IMR-90 (cell line): ENCODE data around the gene C19orf47. TPM values are rescaled to one million over a fixed set of nuclear protein-coding genes. Genes with fewer than 3 reads are reported as not detected.

Source experiments
- ATAC-seq: fragments of 200-7000 bp; cut with Tn5 transposase; 2 replicates; pipeline ENCODE4 v1.9.1; 2020; ENCODE audit warnings: low read depth, mild to moderate bottlenecking, moderate library complexity
- BruUV-seq: library from RNA; stranded (reverse); fragments of 400-500 nt; replicated peaks from 2 replicates; lab custom pipeline; 2021; lab: Mats Ljungman, UMichigan
- CTCF ChIA-PET: fragments of 300-600 bp; formaldehyde crosslinking; extraction: SDS; loops from one replicate; lab custom pipeline; 2021; ENCODE audit warnings: antibody characterized with exemption; lab: Yijun Ruan, JAX
- POLR2A ChIA-PET: fragments of 300-600 bp; sonication (Branson Sonifier 250); formaldehyde crosslinking; loops from one replicate; lab custom pipeline; 2022; ENCODE audit warnings: antibody characterized with exemption; ENCODE audit not compliant: unreplicated experiment; lab: Charles Lee
- DNase-seq: peaks from one replicate; pipeline ENCODE4 v3.0.0; 2013
- H2AFZ ChIP-seq: replicated peaks from 2 replicates; pipeline ENCODE3; 2013; ENCODE audit warnings: low read length, mild to moderate bottlenecking; ENCODE audit not compliant: poor library complexity
- H2AK5ac ChIP-seq: 2 replicates; pipeline ENCODE4 v1.6.1; 2013; ENCODE audit warnings: low read depth, low read length, inconsistent platforms
- H2AK9ac ChIP-seq: replicated peaks from 2 replicates; pipeline ENCODE3; 2013; ENCODE audit warnings: mild to moderate bottlenecking, low read depth, low read length, moderate library complexity; ENCODE audit not compliant: poor library complexity
- H2BK120ac ChIP-seq: 2 replicates; pipeline ENCODE4 v1.6.1; 2013; ENCODE audit warnings: low read depth, low read length, inconsistent platforms
- H2BK15ac ChIP-seq: 3 replicates; pipeline ENCODE4 v1.6.1; 2013; ENCODE audit warnings: low read depth, low read length, inconsistent platforms
- H2BK20ac ChIP-seq: 2 replicates; pipeline ENCODE4 v1.6.1; 2013; ENCODE audit warnings: low read depth, mild to moderate bottlenecking, inconsistent platforms, low read length, moderate library complexity
- H2BK5ac ChIP-seq: 2 replicates; pipeline ENCODE4 v1.6.1; 2013; ENCODE audit warnings: mild to moderate bottlenecking, low read depth, low read length, inconsistent platforms; ENCODE audit not compliant: poor library complexity, severe bottlenecking
- H3K14ac ChIP-seq: replicated peaks from 2 replicates; pipeline ENCODE4 v1.6.1; 2013; ENCODE audit warnings: low read depth, low read length, inconsistent platforms
- H3K18ac ChIP-seq: 2 replicates; pipeline ENCODE4 v1.6.1; 2013; ENCODE audit warnings: low read depth, low read length, control low read depth
- H3K23ac ChIP-seq: 2 replicates; pipeline ENCODE4 v1.6.1; 2013; ENCODE audit warnings: low read depth, low read length, inconsistent platforms
- H3K27ac ChIP-seq: 2 replicates; pipeline ENCODE4 v1.5.1; 2013; ENCODE audit warnings: mild to moderate bottlenecking, control low read depth, low read length; ENCODE audit not compliant: insufficient read depth
- H3K27me3 ChIP-seq: 2 replicates; pipeline ENCODE4 v1.6.1; 2013; ENCODE audit warnings: low read length; ENCODE audit not compliant: control insufficient read depth, insufficient read depth
- H3K36me3 ChIP-seq: 2 replicates; pipeline ENCODE4 v1.6.1; 2013; ENCODE audit warnings: low read length, mixed read lengths; ENCODE audit not compliant: control insufficient read depth, insufficient read depth
- H3K4ac ChIP-seq: 2 replicates; pipeline ENCODE4 v1.6.1; 2013; ENCODE audit warnings: low read depth, low read length, inconsistent platforms
- H3K4me1 ChIP-seq: 2 replicates; pipeline ENCODE4 v1.6.1; 2013; ENCODE audit warnings: low read length, mixed read lengths; ENCODE audit not compliant: control insufficient read depth, insufficient read depth
- H3K4me2 ChIP-seq: 2 replicates; pipeline ENCODE4 v1.6.1; 2013; ENCODE audit warnings: low read depth, mild to moderate bottlenecking, control low read depth, low read length, moderate library complexity
- H3K4me3 ChIP-seq: 2 replicates; pipeline ENCODE4 v1.5.1; 2013; ENCODE audit warnings: low read depth, mild to moderate bottlenecking, control low read depth, low read length, moderate library complexity; ENCODE audit not compliant: insufficient read depth
- H3K56ac ChIP-seq: 2 replicates; pipeline ENCODE4 v1.6.1; 2013; ENCODE audit warnings: low read length, inconsistent platforms; ENCODE audit not compliant: insufficient read depth; ENCODE audit errors: extremely low read depth
- H3K79me1 ChIP-seq, 2 experiments: 2 replicates each; pipeline ENCODE4 v1.6.1; 2013; ENCODE audit warnings: low read length in 2 of 2, inconsistent platforms in 1 of 2, low read depth in 1 of 2
- H3K9ac ChIP-seq: 2 replicates; pipeline ENCODE4 v1.6.1; 2013; ENCODE audit warnings: low read depth, low read length, control low read depth
- H3K9me1 ChIP-seq: 2 replicates; pipeline ENCODE4 v1.6.1; 2013; ENCODE audit warnings: low read length, inconsistent platforms; ENCODE audit not compliant: insufficient read depth
- H3K9me3 ChIP-seq: 2 replicates; pipeline ENCODE4 v1.6.1; 2013; ENCODE audit warnings: low read length; ENCODE audit not compliant: control insufficient read depth, insufficient read depth
- H4K20me1 ChIP-seq: 2 replicates; pipeline ENCODE4 v1.6.1; 2013; ENCODE audit warnings: low read length, inconsistent platforms; ENCODE audit not compliant: insufficient read depth
- H4K5ac ChIP-seq: 2 replicates; pipeline ENCODE4 v1.6.1; 2013; ENCODE audit warnings: mild to moderate bottlenecking, low read depth, low read length, control low read depth
- H4K8ac ChIP-seq, 2 experiments: 2 replicates each; pipeline ENCODE4 v1.6.1; 2013; ENCODE audit warnings: low read depth in 2 of 2, low read length in 2 of 2, control low read depth in 1 of 2, inconsistent platforms in 1 of 2
- H4K91ac ChIP-seq: 2 replicates; pipeline ENCODE4 v1.6.1; 2013; ENCODE audit warnings: low read depth, low read length, inconsistent platforms; ENCODE audit not compliant: insufficient read depth
- BHLHE40 ChIP-seq: fragments of 150-350 bp; IDR thresholded peaks from 2 replicates; pipeline ENCODE4 v1.6.1; 2016; ENCODE audit warnings: mild to moderate bottlenecking, low read depth, low read length
- MAZ ChIP-seq: IDR thresholded peaks from 2 replicates; pipeline ENCODE4 v1.6.1; 2012; ENCODE audit warnings: low read depth, mild to moderate bottlenecking, low read length, improper control_type of control experiment, moderate library complexity, borderline replicate concordance
- MXI1 ChIP-seq: IDR thresholded peaks from 2 replicates; pipeline ENCODE4 v1.6.1; 2012; ENCODE audit warnings: low read depth, mild to moderate bottlenecking, low read length, moderate library complexity, borderline replicate concordance
- NFE2L2 ChIP-seq: fragments of 150-350 bp; IDR thresholded peaks from 2 replicates; pipeline ENCODE4 v1.6.1; 2016; ENCODE audit warnings: low read depth, mild to moderate bottlenecking, low read length
- POLR2A ChIP-seq: IDR thresholded peaks from 2 replicates; pipeline ENCODE4 v1.6.1; 2012; ENCODE audit warnings: mild to moderate bottlenecking, low read depth, low read length
- RAD21 ChIP-seq: IDR thresholded peaks from 2 replicates; pipeline ENCODE4 v1.6.1; 2012; ENCODE audit warnings: low read length, improper control_type of control experiment
- RFX5 ChIP-seq: IDR thresholded peaks from 2 replicates; pipeline ENCODE4 v1.8.0; 2012; ENCODE audit warnings: low read depth, mild to moderate bottlenecking, low read length, moderate library complexity
- WGBS, 2 experiments: methylation state at CpG; one replicate each; pipeline versions ENCODE4 v1.1.5 to v1.1.7; 2013; ENCODE audit warnings: missing lambda C conversion rate in 2 of 2; ENCODE audit not compliant: insufficient read length in 1 of 2; ENCODE audit errors: extremely low coverage in 2 of 2; 5-methylcytosine and 5-hydroxymethylcytosine counted together
- dilution Hi-C: fragments of 300-500 bp; cut with HindIII; formaldehyde crosslinking; loops from one replicate; pipeline ENCODE4 v1.14.3; 2018; ENCODE audit warnings: low sequenced_read_pairs; ENCODE audit not compliant: unreplicated experiment
- in situ Hi-C: fragments of 300-500 bp; cut with MboI; formaldehyde crosslinking; loops from 3 replicates; pipeline ENCODE4 v1.14.3; 2019; ENCODE audit warnings: low sequenced_read_pairs, inconsistent platforms, mixed read lengths
- intact Hi-C: fragments of 100-400 bp; cut with micrococcal nuclease; formaldehyde crosslinking; loops from 2 replicates; pipeline ENCODE4 v1.10.0; 2022
- polyA plus RNA-seq, 3 experiments: library from polyadenylated mRNA; depleted of rRNA; stranded (reverse); fragments of >200 nt; gene quantifications; 2 replicates each; pipeline ENCODE4 v1.2.3, GENCODE V29; 2012; ENCODE audit warnings: low replicate concordance in 1 of 3
- total RNA-seq: library from RNA; depleted of rRNA; stranded (reverse); fragments of >200 nt; gene quantifications from 2 replicates; pipeline ENCODE4 v1.2.3, GENCODE V29; 2012

The C19orf47 gene
- total and polyA plus RNA-seq, 2 of the 4 experiments (the other 2 are of a cell fraction), result 3.6 to 16.3 TPM

DNA sequence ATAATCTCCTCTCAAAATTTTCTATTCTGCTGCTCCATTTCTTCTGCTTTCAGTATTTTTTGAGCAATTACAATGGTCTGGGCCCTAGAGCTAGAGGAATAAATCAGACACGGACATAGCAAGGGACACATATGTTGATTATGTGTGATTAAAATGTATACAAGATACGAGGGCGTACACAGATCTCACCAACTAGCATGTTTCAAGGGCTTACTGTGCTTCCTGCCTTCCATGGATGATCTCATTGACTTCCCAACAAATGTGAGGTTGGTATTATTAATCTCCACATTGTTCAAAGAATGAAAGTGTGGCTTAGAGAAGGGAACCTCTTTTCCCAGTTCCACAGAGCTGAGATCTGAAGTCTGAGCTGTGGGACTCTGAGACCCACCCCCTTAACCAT lies 9.4 kb upstream of the C19orf47 start:
- no peak overlapping the region for H3K14ac ChIP-seq
- H3K9ac ChIP-seq, result no peak overlapping the region
- H3K27ac ChIP-seq, result no peak overlapping the region
- H3K4me3 ChIP-seq, result no peak overlapping the region
- ChIA-PET CTCF (no interaction called here), POLR2A (no interaction called here)
- peaks cover 15% of the 10 kb centered on the region for H3K9me1 ChIP-seq
- WGBS, 2 experiments, result no CpG with 5 or more reads among the region's 3 CpGs
- no peak for TF ChIP-seq RFX5
- no peak for TF ChIP-seq POLR2A
- no peak for TF ChIP-seq NFE2L2
- no peak for TF ChIP-seq MAZ
- TF ChIP-seq MXI1, result no peak
- no peak for TF ChIP-seq RAD21
- TF ChIP-seq BHLHE40, result no peak
- dilution Hi-C loops, result no loop called here
- peak overlapping the region; percentile 5 for H2BK5ac ChIP-seq
- H3K9me3 ChIP-seq, result no peaks in the 10 kb centered on the region
- no peak overlapping the region; a peak in 1 of 4 replicates for H4K8ac ChIP-seq
- no peak overlapping the region for H2AK9ac ChIP-seq
- in situ Hi-C loops, result no loop called here
- DNase-seq (peak; percentile 54), ATAC-seq (peak; percentile 73)
- H2AFZ ChIP-seq, result no peak overlapping the region
- H2BK15ac ChIP-seq, result no peak overlapping the region
- peaks cover 5% of the 10 kb centered on the region; the same call in 1 of the 2 replicates for H3K36me3 ChIP-seq
- no peak overlapping the region for H2AK5ac ChIP-seq
- peak overlapping the region; percentile 22; the same call in 1 of the 2 replicates for H3K4me2 ChIP-seq
- H3K56ac ChIP-seq, result no peak overlapping the region
- H2BK20ac ChIP-seq, result no peak overlapping the region
- H3K18ac ChIP-seq, result no peak overlapping the region
- H3K23ac ChIP-seq, result no peak overlapping the region
- H3K27me3 ChIP-seq, result no peaks in the 10 kb centered on the region
- intact Hi-C loops, result no loop called here
- H4K20me1 ChIP-seq, result 0 out of 2 replicates have a peak, but pooled peaks cover 7% of the 10 kb centered on the region
- peaks cover 6% of the 10 kb centered on the region for H3K4me1 ChIP-seq
- H3K79me1 ChIP-seq, result peaks cover 14 to 37% of the 10 kb centered on the region in 2 experiments
- H4K5ac ChIP-seq, result no peak overlapping the region
- H4K91ac ChIP-seq, result no peak overlapping the region; the same call in 1 of the 2 replicates
- no peak overlapping the region for H3K4ac ChIP-seq
- no TSS peak for BruUV-seq
- H2BK120ac ChIP-seq, result no peak overlapping the region
